ENCODE data around the gene FXYD3. TPM values are rescaled to one million over a fixed set of nuclear protein-coding genes. Genes with fewer than 3 reads are reported as not detected.

The FXYD3 gene
- total RNA-seq, 1 donor from 2014 or later = 17.3 TPM

DNA sequence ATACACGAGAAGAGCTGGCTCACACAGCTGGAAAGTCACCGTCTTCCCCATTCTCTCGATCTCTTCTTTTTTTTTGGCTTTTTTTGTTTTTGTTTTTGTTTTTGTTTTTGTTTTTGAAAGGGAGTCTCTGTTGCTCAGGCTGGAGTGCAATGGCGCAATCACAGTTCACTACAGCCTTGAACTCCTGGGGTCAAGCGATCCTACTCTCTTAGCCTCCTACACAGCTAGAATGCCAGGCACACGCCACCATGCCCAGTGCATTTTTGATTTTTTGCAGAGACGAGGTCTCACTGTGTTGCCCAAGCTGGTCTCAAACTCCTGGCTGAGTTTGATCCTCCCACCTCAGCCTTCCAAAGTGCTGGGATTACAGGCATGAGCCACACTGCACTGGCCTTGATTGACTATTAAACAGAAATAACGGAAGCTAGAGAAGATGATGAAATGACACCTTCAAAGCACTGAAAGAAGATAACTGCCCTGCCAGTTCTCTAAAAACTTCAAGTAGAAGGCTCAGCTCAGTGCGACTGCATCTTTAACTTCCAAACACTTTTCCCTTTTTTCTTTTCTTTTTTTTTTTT, 4.0 kb downstream of the FXYD3 start:
- H3K9me3 Mint-ChIP-seq (ENCODE audit: low read depth) = no peaks in the 10 kb centered on the region
- TF ChIP-seq, protein P1, sequence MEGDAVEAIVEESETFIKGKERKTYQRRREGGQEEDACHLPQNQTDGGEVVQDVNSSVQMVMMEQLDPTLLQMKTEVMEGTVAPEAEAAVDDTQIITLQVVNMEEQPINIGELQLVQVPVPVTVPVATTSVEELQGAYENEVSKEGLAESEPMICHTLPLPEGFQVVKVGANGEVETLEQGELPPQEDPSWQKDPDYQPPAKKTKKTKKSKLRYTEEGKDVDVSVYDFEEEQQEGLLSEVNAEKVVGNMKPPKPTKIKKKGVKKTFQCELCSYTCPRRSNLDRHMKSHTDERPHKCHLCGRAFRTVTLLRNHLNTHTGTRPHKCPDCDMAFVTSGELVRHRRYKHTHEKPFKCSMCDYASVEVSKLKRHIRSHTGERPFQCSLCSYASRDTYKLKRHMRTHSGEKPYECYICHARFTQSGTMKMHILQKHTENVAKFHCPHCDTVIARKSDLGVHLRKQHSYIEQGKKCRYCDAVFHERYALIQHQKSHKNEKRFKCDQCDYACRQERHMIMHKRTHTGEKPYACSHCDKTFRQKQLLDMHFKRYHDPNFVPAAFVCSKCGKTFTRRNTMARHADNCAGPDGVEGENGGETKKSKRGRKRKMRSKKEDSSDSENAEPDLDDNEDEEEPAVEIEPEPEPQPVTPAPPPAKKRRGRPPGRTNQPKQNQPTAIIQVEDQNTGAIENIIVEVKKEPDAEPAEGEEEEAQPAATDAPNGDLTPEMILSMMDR (IDR thresholded peaks at IDR 0.05; ENCODE audit: unreplicated experiment) = no peak
- DNase-seq (ENCODE audit: low spot score, unreplicated experiment) = no peak
- H3K36me3 Mint-ChIP-seq (ENCODE audit: insufficient read depth) = no peaks in the 10 kb centered on the region
- peaks cover 22% of the 10 kb centered on the region for H3K27me3 Mint-ChIP-seq
- H3K4me3 Mint-ChIP-seq (ENCODE audit: low read depth) = no peak overlapping the region
- H3K27ac Mint-ChIP-seq = no peak overlapping the region
- peaks cover 20% of the 10 kb centered on the region for H3K4me1 Mint-ChIP-seq (ENCODE audit: low read depth)

DNA sequence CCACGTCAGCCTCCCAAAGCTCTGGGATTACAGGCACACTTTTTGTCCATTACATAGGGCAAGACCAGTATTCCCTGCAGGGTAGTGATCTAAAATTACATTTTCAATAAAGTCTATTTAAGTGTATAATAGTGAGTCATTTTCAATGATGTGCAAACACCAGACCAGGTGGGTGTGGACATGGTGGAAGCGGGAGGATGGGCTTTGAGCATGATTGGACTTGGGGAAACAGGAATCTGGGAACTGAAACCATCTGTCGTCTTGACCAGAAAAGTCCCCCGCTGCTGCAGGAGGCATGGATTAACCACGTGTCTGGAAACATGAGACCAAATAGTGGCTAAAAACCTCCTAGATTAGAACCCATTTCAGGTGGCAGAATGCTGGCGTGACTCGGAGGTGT, 4.9 kb downstream of the FXYD3 start:
- TF ChIP-seq, protein P1 (IDR thresholded peaks at IDR 0.05; ENCODE audit: unreplicated experiment) = no peak
- no peak for DNase-seq (ENCODE audit: low spot score, unreplicated experiment)
- Mint-ChIP-seq H3K27ac (no peak overlapping the region), H3K9me3 (ENCODE audit: low read depth) (no peaks in the 10 kb centered on the region), H3K4me1 (ENCODE audit: low read depth) (peaks cover 15% of the 10 kb centered on the region), H3K27me3 (peaks cover 22% of the 10 kb centered on the region), H3K36me3 (ENCODE audit: insufficient read depth) (no peaks in the 10 kb centered on the region), H3K4me3 (ENCODE audit: low read depth) (no peak overlapping the region)

DNA sequence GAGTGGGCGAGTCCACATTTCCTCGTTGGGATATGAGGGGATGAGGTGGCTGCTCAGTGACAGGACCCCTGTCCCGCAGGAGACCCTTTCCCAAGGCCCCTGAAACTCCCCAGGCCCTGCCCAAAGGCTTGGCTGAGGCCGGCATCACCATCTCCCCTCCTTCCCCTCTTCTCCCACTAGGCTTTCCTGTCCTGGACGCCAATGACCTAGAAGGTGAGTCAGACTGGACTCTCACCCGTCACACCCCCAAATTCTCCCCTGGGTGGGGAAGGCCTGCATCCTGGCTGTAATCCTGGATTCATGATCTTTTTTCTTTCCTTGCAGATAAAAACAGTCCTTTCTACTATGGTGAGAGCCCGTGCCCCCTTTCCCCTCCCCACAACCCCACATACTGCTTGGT, 5.3 kb downstream of the FXYD3 start:
- TF ChIP-seq, protein P1 (IDR thresholded peaks at IDR 0.05; ENCODE audit: unreplicated experiment) = no peak
- no peak for DNase-seq (ENCODE audit: low spot score, unreplicated experiment)
- Mint-ChIP-seq H3K9me3 (ENCODE audit: low read depth) (no peaks in the 10 kb centered on the region), H3K27ac (no peak overlapping the region), H3K36me3 (ENCODE audit: insufficient read depth) (no peaks in the 10 kb centered on the region), H3K27me3 (peaks cover 23% of the 10 kb centered on the region), H3K4me3 (ENCODE audit: low read depth) (no peak overlapping the region), H3K4me1 (ENCODE audit: low read depth) (peaks cover 12% of the 10 kb centered on the region)

DNA sequence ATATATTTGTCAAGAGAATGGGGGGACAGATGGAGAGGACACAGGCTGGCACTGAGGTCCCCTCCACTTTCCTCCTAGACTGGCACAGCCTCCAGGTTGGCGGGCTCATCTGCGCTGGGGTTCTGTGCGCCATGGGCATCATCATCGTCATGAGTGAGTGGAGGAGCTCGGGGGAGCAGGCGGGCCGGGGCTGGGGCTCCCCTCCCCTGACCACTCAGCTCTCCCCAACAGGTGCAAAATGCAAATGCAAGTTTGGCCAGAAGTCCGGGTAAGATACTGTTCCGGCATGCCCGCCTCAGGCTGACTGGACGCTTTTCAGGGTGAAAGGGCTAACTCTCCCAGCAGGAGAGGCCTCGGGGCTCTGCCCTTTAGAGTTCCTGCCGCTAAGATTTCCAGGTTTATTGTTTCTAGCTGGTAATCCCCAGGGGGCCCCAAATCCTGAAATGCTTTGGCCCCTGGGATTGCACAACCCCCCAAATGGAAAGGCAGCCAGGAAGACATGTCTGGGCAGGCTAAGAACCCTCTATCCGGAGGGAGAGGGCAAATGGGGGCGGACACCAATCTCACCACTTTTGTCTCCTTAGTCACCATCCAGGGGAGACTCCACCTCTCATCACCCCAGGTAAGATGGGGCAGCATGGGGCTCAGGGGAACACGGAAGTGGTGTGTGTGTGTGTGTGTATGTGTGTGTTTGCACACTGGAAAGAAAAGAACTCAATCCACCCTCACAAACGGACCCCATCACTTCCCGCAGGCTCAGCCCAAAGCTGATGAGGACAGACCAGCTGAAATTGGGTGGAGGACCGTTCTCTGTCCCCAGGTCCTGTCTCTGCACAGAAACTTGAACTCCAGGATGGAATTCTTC, 7.3 kb downstream of the FXYD3 start:
- H3K27me3 Mint-ChIP-seq = peaks cover 16% of the 10 kb centered on the region
- H3K4me1 Mint-ChIP-seq (ENCODE audit: low read depth) = peaks cover 2% of the 10 kb centered on the region
- no peak overlapping the region for H3K4me3 Mint-ChIP-seq (ENCODE audit: low read depth)
- TF ChIP-seq, protein P1 (IDR thresholded peaks at IDR 0.05; ENCODE audit: unreplicated experiment) = no peak
- H3K9me3 Mint-ChIP-seq (ENCODE audit: low read depth) = no peaks in the 10 kb centered on the region
- no peaks in the 10 kb centered on the region for H3K36me3 Mint-ChIP-seq (ENCODE audit: insufficient read depth)
- no peak overlapping the region for H3K27ac Mint-ChIP-seq
- no peak for DNase-seq (ENCODE audit: low spot score, unreplicated experiment)

DNA sequence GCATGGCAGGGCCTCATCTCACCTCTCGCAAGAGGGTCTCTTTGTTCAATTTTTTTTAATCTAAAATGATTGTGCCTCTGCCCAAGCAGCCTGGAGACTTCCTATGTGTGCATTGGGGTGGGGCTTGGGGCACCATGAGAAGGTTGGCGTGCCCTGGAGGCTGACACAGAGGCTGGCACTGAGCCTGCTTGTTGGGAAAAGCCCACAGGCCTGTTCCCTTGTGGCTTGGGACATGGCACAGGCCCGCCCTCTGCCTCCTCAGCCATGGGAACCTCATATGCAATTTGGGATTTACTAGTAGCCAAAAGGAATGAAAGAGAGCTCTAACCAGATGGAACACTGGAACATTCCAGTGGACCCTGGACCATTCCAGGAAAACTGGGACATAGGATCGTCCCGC, 8.0 kb downstream of the FXYD3 start:
- Mint-ChIP-seq H3K4me1 (ENCODE audit: low read depth) (no peaks in the 10 kb centered on the region), H3K9me3 (ENCODE audit: low read depth) (no peaks in the 10 kb centered on the region), H3K4me3 (ENCODE audit: low read depth) (no peak overlapping the region), H3K27me3 (peaks cover 16% of the 10 kb centered on the region), H3K36me3 (ENCODE audit: insufficient read depth) (no peaks in the 10 kb centered on the region), H3K27ac (no peak overlapping the region)
- TF ChIP-seq, protein P1 (IDR thresholded peaks at IDR 0.05; ENCODE audit: unreplicated experiment) = no peak
- no peak for DNase-seq (ENCODE audit: low spot score, unreplicated experiment)

All from progenitor cell of endocrine pancreas (in vitro differentiated cells).